GM12878 (cell line): ENCODE results near the gene SLC35G4. TPM values are rescaled to one million over a fixed set of nuclear protein-coding genes. Genes with fewer than 3 reads are reported as not detected.

Source experiments
- CBX5 ChIP-seq: sonication (generic); IDR thresholded peaks from 2 replicates; pipeline ENCODE4 v1.6.1; 2016; ENCODE audit warnings: low read depth, moderate library complexity, mild to moderate bottlenecking, inconsistent platforms
- EGR1 ChIP-seq, 2 experiments: IDR thresholded peaks; 1 replicate in 1 of 2; 2 replicates in 1 of 2; pipeline ENCODE4 v1.6.1; 2011 to 2012; ENCODE audit warnings: low read depth in 2 of 2, low read length in 2 of 2, borderline replicate concordance in 1 of 2, mild to moderate bottlenecking in 1 of 2, moderate library complexity in 1 of 2
- MEF2B ChIP-seq: fragments of 450-650 bp; IDR thresholded peaks from 2 replicates; pipeline ENCODE4 v1.6.1; 2018; ENCODE audit warnings: mild to moderate bottlenecking, moderate library complexity; ENCODE audit not compliant: partially characterized antibody, poor library complexity, severe bottlenecking
- RELA ChIP-seq: fragments of 450-650 bp; IDR thresholded peaks from 2 replicates; pipeline ENCODE4 v1.8.0; 2014; ENCODE audit warnings: borderline replicate concordance; ENCODE audit not compliant: partially characterized antibody
- SMC3 ChIP-seq: IDR thresholded peaks from 2 replicates; pipeline ENCODE4 v1.6.1; 2011; ENCODE audit warnings: low read length, improper control_type of control experiment, borderline replicate concordance
- polyA plus RNA-seq, 11 experiments: library from polyadenylated mRNA; depleted of rRNA in 4 of 11; unstranded in 6 of 11; stranded (reverse) in 5 of 11; fragments of >200 nt; fragmentation: Nextera tagmentation in 4 of 11; fragmentation: Illumina TruSeq in 1 of 11; extraction: Ambion mirVana in 4 of 11; extraction: Trizol in 1 of 11; gene quantifications; 1 replicate in 1 of 11; 2 replicates in 10 of 11; pipeline versions ENCODE4 v1.2.1 to v1.2.3, GENCODE V29; 2011 to 2016; ENCODE audit warnings: inconsistent platforms in 2 of 11, missing spikeins in 2 of 11, low read depth in 1 of 11
- total RNA-seq, 4 experiments: library from RNA; depleted of rRNA in 3 of 4; stranded (reverse); fragments of >200 nt in 3 of 4; fragmentation: Illumina TruSeq in 1 of 4; extraction: Trizol in 1 of 4; gene quantifications; 2 replicates each; pipeline versions ENCODE4 v1.2.1 to v1.2.3, GENCODE V29; 2013 to 2021
- TF ChIP-seq, protein P1 (sequence below): fragments of 450-650 bp; formaldehyde crosslinking; IDR thresholded peaks from 2 replicates; pipeline ENCODE4 v1.4.0; 2022; ENCODE audit warnings: mild to moderate bottlenecking, moderate library complexity
- TF ChIP-seq, protein P2 (sequence below): IDR thresholded peaks from 2 replicates; pipeline ENCODE4 v1.6.1; 2011; ENCODE audit warnings: mild to moderate bottlenecking, low read depth, low read length, moderate library complexity; ENCODE audit not compliant: insufficient replicate concordance
- TF ChIP-seq, protein P3 (sequence below): fragments of 450-650 bp; formaldehyde crosslinking; IDR thresholded peaks from 2 replicates; pipeline ENCODE4 v1.4.0; 2020; ENCODE audit warnings: mild to moderate bottlenecking, moderate library complexity
- TF ChIP-seq, protein P4 (sequence below): fragments of 450-650 bp; IDR thresholded peaks from 2 replicates; pipeline ENCODE4 v1.6.1; 2016; ENCODE audit warnings: mild to moderate bottlenecking

Gene SLC35G4
- total and polyA plus RNA-seq, 10 of the 15 experiments (the other 5 are each of a cell fraction or from before 2014, with no cell fraction given): not detected

DNA sequence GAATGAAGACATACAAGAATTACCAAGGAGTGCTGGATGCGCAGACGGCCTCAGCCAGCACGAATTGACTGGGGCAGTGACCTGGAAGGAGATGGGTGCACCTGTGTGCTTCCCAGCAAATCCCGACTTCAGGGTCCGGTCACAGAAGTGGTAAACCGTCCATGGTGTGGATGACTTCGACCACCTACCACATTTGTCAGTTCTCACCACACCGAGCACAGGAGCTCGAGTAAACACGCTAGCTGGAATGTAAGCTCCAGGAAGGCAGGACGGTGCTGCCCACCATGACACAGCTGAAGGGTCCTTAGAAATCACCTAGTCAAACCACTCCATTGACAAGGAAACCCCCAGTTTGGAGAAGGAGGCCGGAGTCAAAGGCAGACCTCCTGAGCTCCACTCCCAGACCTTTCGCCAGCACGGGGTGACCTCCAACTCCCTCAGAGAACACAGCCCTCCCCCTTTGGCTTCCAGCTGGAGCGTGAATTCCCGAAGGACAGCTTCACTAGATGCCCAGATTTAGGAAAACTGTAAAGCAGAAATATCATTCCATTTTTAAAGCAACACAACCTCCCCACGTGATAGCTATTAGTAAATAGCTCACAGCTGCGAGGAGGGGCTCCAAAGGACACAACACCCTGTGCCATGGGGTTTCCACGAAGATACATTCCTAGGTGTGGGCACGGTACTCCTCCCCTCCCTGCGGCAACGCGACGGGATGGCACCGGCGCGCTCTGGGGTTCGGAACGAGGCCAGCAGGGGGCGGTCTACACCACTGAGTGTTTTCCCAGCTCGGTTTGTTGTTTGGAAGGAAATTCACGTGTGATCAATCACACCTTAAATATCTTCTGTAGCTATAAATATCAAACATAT is 45.6 kb downstream of the SLC35G4 start (continued):
- TF ChIP-seq, protein P1, sequence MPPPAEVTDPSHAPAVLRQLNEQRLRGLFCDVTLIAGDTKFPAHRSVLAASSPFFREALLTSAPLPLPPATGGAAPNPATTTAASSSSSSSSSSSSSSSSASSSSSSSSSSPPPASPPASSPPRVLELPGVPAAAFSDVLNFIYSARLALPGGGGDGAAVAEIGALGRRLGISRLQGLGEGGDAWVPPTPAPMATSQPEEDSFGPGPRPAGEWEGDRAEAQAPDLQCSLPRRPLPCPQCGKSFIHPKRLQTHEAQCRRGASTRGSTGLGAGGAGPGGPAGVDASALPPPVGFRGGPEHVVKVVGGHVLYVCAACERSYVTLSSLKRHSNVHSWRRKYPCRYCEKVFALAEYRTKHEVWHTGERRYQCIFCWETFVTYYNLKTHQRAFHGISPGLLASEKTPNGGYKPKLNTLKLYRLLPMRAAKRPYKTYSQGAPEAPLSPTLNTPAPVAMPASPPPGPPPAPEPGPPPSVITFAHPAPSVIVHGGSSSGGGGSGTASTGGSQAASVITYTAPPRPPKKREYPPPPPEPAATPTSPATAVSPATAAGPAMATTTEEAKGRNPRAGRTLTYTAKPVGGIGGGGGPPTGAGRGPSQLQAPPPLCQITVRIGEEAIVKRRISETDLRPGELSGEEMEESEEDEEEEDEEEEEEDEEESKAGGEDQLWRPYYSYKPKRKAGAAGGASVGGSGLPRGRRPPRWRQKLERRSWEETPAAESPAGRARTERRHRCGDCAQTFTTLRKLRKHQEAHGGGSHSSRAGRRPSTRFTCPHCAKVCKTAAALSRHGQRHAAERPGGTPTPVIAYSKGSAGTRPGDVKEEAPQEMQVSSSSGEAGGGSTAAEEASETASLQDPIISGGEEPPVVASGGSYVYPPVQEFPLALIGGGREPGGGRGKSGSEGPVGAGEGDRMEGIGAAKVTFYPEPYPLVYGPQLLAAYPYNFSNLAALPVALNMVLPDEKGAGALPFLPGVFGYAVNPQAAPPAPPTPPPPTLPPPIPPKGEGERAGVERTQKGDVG (CRISPR knock-in tag): no peak
- TF ChIP-seq, protein P2, sequence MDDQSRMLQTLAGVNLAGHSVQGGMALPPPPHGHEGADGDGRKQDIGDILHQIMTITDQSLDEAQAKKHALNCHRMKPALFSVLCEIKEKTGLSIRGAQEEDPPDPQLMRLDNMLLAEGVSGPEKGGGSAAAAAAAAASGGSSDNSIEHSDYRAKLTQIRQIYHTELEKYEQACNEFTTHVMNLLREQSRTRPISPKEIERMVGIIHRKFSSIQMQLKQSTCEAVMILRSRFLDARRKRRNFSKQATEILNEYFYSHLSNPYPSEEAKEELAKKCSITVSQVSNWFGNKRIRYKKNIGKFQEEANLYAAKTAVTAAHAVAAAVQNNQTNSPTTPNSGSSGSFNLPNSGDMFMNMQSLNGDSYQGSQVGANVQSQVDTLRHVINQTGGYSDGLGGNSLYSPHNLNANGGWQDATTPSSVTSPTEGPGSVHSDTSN: no peak
- TF ChIP-seq EGR1 (IDR thresholded peaks at IDR 0.05; ENCODE audit: borderline replicate concordance in 1 of 2, low read depth in 2 of 2, low read length in 2 of 2) (no peak), SMC3 (peak; percentile 56), RELA (no peak), MEF2B (no peak), CBX5 (no peak)
- TF ChIP-seq, protein P3, sequence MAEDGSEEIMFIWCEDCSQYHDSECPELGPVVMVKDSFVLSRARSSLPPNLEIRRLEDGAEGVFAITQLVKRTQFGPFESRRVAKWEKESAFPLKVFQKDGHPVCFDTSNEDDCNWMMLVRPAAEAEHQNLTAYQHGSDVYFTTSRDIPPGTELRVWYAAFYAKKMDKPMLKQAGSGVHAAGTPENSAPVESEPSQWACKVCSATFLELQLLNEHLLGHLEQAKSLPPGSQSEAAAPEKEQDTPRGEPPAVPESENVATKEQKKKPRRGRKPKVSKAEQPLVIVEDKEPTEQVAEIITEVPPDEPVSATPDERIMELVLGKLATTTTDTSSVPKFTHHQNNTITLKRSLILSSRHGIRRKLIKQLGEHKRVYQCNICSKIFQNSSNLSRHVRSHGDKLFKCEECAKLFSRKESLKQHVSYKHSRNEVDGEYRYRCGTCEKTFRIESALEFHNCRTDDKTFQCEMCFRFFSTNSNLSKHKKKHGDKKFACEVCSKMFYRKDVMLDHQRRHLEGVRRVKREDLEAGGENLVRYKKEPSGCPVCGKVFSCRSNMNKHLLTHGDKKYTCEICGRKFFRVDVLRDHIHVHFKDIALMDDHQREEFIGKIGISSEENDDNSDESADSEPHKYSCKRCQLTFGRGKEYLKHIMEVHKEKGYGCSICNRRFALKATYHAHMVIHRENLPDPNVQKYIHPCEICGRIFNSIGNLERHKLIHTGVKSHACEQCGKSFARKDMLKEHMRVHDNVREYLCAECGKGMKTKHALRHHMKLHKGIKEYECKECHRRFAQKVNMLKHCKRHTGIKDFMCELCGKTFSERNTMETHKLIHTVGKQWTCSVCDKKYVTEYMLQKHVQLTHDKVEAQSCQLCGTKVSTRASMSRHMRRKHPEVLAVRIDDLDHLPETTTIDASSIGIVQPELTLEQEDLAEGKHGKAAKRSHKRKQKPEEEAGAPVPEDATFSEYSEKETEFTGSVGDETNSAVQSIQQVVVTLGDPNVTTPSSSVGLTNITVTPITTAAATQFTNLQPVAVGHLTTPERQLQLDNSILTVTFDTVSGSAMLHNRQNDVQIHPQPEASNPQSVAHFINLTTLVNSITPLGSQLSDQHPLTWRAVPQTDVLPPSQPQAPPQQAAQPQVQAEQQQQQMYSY: no peak
- TF ChIP-seq, protein P4, sequence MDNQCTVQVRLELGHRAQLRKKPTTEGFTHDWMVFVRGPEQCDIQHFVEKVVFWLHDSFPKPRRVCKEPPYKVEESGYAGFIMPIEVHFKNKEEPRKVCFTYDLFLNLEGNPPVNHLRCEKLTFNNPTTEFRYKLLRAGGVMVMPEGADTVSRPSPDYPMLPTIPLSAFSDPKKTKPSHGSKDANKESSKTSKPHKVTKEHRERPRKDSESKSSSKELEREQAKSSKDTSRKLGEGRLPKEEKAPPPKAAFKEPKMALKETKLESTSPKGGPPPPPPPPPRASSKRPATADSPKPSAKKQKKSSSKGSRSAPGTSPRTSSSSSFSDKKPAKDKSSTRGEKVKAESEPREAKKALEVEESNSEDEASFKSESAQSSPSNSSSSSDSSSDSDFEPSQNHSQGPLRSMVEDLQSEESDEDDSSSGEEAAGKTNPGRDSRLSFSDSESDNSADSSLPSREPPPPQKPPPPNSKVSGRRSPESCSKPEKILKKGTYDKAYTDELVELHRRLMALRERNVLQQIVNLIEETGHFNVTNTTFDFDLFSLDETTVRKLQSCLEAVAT: no peak
